ENCODE results near the gene FERMT2.

DNA sequence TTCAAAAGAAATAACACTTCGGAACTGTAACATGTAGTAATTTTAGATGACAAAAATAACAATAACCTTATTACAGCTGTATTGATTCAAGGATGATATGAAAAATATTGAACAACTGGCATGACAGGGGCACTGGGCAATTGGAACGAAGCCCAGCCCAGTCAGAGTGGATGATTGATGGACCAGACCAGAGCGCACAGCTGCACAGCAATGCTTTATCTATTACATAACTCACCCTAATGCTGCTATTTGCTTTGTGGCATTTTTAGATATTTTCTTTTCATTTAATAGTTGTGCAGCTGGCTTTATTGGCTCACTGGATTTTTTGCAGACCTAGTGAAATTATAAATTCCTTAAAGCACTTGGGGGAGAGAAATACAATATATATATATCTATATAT, 26.9 kb upstream of the FERMT2 start:
- TF ChIP-seq, protein P1, sequence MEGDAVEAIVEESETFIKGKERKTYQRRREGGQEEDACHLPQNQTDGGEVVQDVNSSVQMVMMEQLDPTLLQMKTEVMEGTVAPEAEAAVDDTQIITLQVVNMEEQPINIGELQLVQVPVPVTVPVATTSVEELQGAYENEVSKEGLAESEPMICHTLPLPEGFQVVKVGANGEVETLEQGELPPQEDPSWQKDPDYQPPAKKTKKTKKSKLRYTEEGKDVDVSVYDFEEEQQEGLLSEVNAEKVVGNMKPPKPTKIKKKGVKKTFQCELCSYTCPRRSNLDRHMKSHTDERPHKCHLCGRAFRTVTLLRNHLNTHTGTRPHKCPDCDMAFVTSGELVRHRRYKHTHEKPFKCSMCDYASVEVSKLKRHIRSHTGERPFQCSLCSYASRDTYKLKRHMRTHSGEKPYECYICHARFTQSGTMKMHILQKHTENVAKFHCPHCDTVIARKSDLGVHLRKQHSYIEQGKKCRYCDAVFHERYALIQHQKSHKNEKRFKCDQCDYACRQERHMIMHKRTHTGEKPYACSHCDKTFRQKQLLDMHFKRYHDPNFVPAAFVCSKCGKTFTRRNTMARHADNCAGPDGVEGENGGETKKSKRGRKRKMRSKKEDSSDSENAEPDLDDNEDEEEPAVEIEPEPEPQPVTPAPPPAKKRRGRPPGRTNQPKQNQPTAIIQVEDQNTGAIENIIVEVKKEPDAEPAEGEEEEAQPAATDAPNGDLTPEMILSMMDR (optimal IDR thresholded peaks at IDR 0.05 in 1 of 3, IDR thresholded peaks at IDR 0.05 in 1 of 3, conservative IDR thresholded peaks at IDR 0.05 in 1 of 3; ENCODE audit: extremely low read depth in 1 of 3, insufficient read depth in 2 of 3, low read length in 3 of 3), result no peak
- TF ChIP-seq EZH2 (IDR thresholded peaks at IDR 0.05; ENCODE audit: low read length), result no peak
